Measurements from ENCODE around the gene PPP1R14B.
A peak's percentile ranks its signal among the peaks of the same experiment; 100 is the strongest.

Gene PPP1R14B

GRCh38 chr11:64229744-64230170 lies 17.0 kb downstream of the PPP1R14B start:
- no peak for DNase-seq

- DNase-seq = no peak
Observed at GRCh38 chr11:64229090-64229743, 17.5 kb downstream of the PPP1R14B start.

GRCh38 chr11:64227405-64227956 lies 19.3 kb downstream of the PPP1R14B start:
- DNase-seq = no peak

GRCh38 chr11:64226507-64227051 lies 20.2 kb downstream of the PPP1R14B start:
- DNase-seq = peak in 3 of 5 experiments; percentile 52 to 84 (median 59)

DNA sequence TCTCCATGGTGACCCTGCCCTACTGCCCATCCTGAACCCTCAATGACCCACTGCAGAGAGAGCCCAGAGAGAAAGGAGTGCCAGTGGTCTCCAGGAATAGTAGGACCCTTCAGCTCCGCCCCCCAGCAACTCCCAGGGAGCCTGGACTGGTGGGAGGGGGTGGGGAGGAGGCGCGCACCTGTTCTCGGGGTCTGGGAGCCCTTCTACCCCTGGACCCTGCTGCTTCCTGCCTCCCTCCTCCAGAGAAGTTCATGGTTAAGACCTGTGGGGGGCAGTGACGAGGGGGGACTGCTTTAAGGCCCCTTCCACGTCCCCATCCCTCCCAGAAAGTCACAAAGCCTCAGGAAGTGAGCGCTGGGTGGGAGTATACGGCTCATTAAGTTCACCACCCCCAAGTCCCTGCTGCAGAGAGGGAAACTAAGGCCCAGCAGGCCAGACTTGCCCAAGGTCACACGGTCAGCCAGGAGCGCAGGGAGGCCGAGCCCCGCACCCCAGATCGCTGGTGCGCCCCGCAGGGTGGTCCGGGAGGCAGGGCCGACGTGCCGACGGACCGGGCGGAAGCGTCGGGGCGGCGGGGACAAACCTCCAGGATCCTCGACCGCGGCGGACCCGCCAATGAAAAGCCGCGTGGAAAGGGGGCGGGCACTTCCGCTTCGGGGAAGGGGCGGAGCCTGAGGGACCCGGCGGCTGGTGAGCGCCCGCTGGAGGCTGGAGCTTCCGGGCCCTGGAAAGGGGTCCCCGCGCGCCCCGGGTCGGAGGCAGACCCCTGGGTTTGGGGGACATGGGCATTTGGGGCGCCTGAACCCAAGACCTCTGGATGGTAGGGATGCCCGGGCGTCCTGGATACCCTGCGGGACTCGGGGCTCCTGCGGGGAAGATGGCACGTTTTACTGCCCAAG lies 20.9 kb downstream of the PPP1R14B start, which contains the start of the genes NUDT22 and TRPT1:
Gene NUDT22, plus strand, starts transcription at position 667 of the 899 bp plus-strand sequence. CDS start 379 bp downstream, outside the sequence.
Gene TRPT1, minus strand, starts transcription at position 579 of the 899 bp plus-strand sequence. Its CDS starts 326 bp downstream, at position 253.
- peak; percentile 83 to 91 (median 87) for DNase-seq

DNA sequence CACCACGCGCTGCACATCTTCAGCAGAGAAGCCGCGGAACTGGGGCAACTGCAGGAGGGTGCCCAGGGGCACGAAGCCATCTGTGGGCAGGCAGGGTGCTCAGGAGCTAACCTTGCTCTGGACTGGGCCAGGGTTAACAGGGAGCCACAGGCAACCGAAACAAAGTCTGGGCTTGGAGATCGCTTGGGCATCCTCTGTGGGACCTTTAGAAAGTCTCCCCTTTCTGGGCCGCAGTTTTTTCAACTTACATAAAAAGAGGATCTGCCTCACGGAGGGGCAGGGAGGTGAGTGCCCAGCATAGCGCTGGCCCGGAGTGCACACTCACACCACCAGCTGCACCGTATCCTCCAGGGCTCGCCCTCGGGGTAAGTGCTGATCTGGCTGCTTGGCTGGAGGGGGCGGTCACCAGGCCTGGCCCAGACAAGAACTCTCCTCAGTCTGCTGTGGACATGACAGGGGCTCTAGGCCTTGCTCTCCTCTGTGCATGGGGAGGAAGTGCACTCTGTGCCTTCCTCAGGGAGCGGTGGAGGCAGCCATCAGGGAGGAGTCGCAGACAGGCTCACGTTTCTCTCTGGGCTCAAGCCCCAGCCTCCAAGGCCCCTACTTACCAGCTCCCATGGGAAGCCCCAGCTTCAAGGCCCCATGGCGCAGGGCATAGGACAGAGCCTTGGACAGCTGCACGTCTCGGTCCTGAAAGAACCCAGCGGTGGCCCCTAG lies 21.7 kb downstream of the PPP1R14B start:
- peak in 1 of 5 experiments; percentile 25 for DNase-seq

DNA sequence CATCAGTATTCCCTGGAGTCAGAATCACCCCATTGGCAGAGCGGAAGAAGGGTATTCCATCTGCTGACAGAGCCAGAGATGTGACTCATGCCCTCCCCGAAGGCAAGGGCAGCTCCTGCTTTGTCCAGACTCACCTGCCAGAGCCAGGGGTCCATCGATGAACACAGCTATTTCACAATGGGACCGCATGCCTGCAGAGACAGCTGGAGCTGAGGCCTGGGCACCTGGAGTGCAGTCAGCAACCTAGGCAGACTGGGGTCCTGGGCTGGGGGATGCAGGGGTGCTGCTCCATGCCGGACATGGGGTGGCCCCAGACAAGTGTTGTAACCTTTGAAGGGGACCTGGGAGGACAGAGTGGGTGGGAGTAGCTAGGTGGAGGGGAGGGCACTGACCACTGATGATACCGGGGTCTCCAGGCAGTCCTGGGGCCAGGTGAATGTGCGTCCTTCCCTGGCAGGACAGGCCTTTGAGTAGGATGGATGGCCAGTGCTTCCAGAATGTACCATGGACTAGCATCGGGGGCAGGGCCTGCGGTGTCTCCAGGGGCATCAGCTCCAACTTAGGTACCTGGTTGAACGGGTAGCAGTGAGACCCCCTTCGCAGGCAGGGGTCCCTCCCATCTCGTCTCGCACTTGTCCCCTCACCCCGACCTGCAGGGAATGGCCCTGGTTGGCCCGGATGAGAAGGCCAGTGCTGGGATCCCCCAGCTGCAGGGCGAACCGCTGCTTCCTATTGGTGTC lies 22.4 kb downstream of the PPP1R14B start:
- no peak for DNase-seq

- no peak for DNase-seq
Observed at GRCh38 chr11:64223001-64223651, 23.6 kb downstream of the PPP1R14B start.

- DNase-seq = no peak
Observed at GRCh38 chr11:64222651-64223000, 24.1 kb downstream of the PPP1R14B start.

GRCh38 chr11:64220798-64221197 lies 25.9 kb downstream of the PPP1R14B start:
- no peak for DNase-seq

DNA sequence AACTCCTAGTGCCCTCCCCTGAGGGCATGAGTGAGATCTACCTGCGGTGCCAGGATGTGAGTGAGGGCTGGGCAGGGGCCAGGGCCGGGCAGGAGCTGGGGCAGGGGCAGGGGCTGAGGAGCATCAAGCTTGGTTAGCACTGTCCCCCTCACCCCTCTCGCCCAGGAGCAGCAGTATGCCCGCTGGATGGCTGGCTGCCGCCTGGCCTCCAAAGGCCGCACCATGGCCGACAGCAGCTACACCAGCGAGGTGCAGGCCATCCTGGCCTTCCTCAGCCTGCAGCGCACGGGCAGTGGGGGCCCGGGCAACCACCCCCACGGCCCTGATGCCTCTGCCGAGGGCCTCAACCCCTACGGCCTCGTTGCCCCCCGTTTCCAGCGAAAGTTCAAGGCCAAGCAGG lies 26.5 kb downstream of the PPP1R14B start:
- no peak for DNase-seq

- no peak for DNase-seq
Observed at GRCh38 chr11:64219755-64220154, 27.0 kb downstream of the PPP1R14B start.

- no peak for DNase-seq
Observed at GRCh38 chr11:64219354-64219684, 27.4 kb downstream of the PPP1R14B start.

DNA sequence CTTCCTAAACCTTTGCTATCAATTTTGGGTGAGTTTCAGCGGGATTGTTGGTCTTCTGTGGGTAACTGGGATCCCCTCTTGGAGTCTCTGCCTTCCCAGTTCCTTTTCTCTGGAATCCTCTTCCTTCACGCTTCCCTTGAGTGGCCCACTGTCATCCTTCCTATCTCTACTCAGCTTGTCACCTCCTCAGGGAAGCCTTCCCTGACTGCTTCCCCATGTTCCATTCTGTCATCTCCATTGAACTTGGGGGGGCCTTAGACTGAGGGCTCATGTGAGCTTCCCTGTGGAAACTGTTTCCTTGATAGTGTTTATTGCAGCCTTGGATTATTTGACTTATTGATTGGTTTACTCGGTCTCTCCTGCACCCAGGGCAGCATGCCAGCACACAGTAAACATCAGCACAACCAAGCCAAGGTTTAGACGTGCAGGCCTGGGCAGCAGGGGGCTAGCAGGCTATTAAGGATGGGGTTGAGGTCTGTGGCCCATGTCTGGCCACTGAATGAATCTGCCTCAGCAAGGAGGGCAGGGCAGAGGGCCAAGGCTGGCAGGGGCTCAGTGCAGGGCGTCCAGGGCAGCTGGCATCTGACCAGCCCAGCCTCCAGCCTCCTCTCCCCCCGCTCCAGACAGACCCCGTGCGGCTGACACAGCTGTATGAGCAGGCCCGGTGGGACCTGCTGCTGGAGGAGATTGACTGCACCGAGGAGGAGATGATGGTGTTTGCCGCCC lies 28.0 kb downstream of the PPP1R14B start:
- no peak for DNase-seq

- no peak for DNase-seq
Observed at GRCh38 chr11:64216879-64217278, 29.9 kb downstream of the PPP1R14B start.

DNA sequence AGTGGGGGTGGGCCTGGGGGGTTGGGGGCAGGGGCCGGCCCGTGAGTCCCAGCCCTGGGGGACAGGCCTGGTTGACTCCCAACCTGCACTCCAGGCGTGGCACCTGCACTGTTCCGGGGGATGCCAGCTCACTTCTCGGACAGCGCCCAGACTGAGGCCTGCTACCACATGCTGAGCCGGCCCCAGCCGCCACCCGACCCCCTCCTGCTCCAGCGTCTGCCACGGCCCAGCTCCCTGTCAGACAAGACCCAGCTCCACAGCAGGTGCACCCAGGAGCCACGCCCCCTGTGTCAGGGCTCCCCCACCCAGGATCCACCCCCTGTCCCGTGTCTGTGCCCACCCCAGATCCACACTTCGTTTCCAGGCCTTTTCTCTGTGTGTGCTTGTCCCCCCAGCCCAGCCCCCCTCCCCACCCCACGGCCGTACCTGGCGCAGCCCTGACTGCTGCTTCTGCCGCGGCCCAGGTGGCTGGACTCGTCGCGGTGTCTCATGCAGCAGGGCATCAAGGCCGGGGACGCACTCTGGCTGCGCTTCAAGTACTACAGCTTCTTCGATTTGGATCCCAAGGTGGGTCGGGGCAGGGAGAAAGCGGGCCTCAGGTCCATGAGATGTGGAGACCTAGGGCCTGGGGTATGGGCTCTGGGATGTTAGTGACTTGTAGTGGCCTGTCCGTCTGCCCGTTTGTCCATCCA lies 35.4 kb downstream of the PPP1R14B start:
- DNase-seq = no peak

- DNase-seq = no peak
Observed at GRCh38 chr11:64210301-64211020, 36.3 kb downstream of the PPP1R14B start.

DNA sequence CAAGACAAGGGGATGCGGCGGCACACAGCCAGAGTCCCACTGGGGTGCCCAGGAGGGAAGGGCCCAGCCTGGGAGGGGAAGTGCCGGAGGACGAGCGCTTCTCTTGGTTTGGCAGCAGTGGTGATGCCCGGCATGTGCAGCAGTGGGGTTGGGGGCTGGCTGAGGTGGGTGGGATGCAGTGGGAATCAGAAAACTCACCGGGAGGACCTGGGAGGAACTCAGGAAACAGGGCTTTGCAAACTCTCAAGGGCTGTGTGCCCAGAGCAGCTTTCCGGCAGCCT lies 37.2 kb downstream of the PPP1R14B start:
- no peak for DNase-seq

GRCh38 chr11:64208796-64209562 lies 37.8 kb downstream of the PPP1R14B start:
- DNase-seq = no peak

Measured in T-helper 2 cell (primary cell).